HG03469 (cell line): Measurements from ENCODE around the gene TMEM235.

ENCODE experiments used
- ATAC-seq: cut with Tn5 transposase; IDR thresholded peaks from one replicate; pipeline ENCODE4 v1.9.1; 2021; ENCODE audit warnings: mild to moderate bottlenecking, moderate library complexity, moderate number of reproducible peaks; ENCODE audit not compliant: unreplicated experiment

Gene TMEM235

GRCh38 chr17:78269955-78270381 is 38.5 kb downstream of the TMEM235 start:
- ATAC-seq = no peak

- no peak for ATAC-seq
Observed at GRCh38 chr17:78271419-78272170, 40.2 kb downstream of the TMEM235 start.

- no peak for ATAC-seq
Observed at GRCh38 chr17:78272181-78272913, 40.9 kb downstream of the TMEM235 start.

- ATAC-seq = no peak
Observed at GRCh38 chr17:78272914-78273258, 41.5 kb downstream of the TMEM235 start.

- no peak for ATAC-seq
Observed at GRCh38 chr17:78273813-78274212, 42.4 kb downstream of the TMEM235 start.

GRCh38 chr17:78275355-78275754 is 43.9 kb downstream of the TMEM235 start:
- no peak for ATAC-seq

- no peak for ATAC-seq
Observed at GRCh38 chr17:78276098-78276887, 44.9 kb downstream of the TMEM235 start.

GRCh38 chr17:78278139-78278741 is 46.8 kb downstream of the TMEM235 start:
- no peak for ATAC-seq

- no peak for ATAC-seq
Observed at GRCh38 chr17:78279360-78279990, 48.0 kb downstream of the TMEM235 start.

GRCh38 chr17:78281249-78281845 is 49.9 kb downstream of the TMEM235 start:
- ATAC-seq = no peak

- ATAC-seq = no peak
Observed at GRCh38 chr17:78284146-78284545, 52.7 kb downstream of the TMEM235 start.

GRCh38 chr17:78289004-78289403 is 57.6 kb downstream of the TMEM235 start:
- no peak for ATAC-seq

GRCh38 chr17:78289802-78290363 is 58.5 kb downstream of the TMEM235 start:
- no peak for ATAC-seq
